Activated naive CD4-positive, alpha-beta T cell treated with anti-CD3 and anti-CD28 coated beads, Interleukin-2, amount 50 U/mL, for 24 hours (primary cell): ENCODE data around the gene ALB.

Experiments used
- H3K27ac Mint-ChIP-seq: one replicate; pipeline ENCODE4 v1.8.0; 2021; ENCODE audit warnings: mild to moderate bottlenecking, mixed read lengths
- H3K27me3 Mint-ChIP-seq: one replicate; pipeline ENCODE4 v1.8.0; 2021; ENCODE audit warnings: mixed read lengths
- H3K36me3 Mint-ChIP-seq: one replicate; pipeline ENCODE4 v1.8.0; 2021; ENCODE audit warnings: mixed read lengths
- H3K4me1 Mint-ChIP-seq: one replicate; pipeline ENCODE4 v1.8.0; 2021; ENCODE audit warnings: mixed read lengths
- H3K4me3 Mint-ChIP-seq: one replicate; pipeline ENCODE4 v1.8.0; 2021; ENCODE audit warnings: mild to moderate bottlenecking, mixed read lengths
- H3K9me3 Mint-ChIP-seq: one replicate; pipeline ENCODE4 v1.8.0; 2021; ENCODE audit warnings: mixed read lengths

The ALB gene

DNA sequence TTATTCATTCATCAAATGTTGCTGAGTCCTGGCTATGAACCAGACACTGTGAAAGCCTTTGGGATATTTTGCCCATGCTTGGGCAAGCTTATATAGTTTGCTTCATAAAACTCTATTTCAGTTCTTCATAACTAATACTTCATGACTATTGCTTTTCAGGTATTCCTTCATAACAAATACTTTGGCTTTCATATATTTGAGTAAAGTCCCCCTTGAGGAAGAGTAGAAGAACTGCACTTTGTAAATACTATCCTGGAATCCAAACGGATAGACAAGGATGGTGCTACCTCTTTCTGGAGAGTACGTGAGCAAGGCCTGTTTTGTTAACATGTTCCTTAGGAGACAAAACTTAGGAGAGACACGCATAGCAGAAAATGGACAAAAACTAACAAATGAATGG, 30.2 kb downstream of the ALB start:
- Mint-ChIP-seq H3K27me3 (peaks cover 9% of the 10 kb centered on the region), H3K9me3 (no peaks in the 10 kb centered on the region), H3K36me3 (no peaks in the 10 kb centered on the region), H3K4me3 (no peak overlapping the region), H3K27ac (no peak overlapping the region), H3K4me1 (no peaks in the 10 kb centered on the region)

DNA sequence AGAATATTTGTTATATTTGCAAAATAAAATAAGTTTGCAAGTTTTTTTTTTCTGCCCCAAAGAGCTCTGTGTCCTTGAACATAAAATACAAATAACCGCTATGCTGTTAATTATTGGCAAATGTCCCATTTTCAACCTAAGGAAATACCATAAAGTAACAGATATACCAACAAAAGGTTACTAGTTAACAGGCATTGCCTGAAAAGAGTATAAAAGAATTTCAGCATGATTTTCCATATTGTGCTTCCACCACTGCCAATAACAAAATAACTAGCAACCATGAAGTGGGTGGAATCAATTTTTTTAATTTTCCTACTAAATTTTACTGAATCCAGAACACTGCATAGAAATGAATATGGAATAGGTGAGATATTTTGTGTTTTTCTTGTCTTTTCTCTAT, 31.9 kb downstream of the ALB start, which contains the start of gene AFP:
TSS of gene AFP (plus strand) at position 238 of the 400 bp plus-strand sequence. CDS start at position 280, 42 bp downstream.
- no peaks in the 10 kb centered on the region for H3K9me3 Mint-ChIP-seq
- H3K4me1 Mint-ChIP-seq = no peaks in the 10 kb centered on the region
- peaks cover 11% of the 10 kb centered on the region for H3K27me3 Mint-ChIP-seq
- no peak within 1 kb of the TSS for H3K4me3 Mint-ChIP-seq
- H3K36me3 Mint-ChIP-seq = no peaks in the 10 kb centered on the region
- H3K27ac Mint-ChIP-seq = no peak within 1 kb of the TSS

- Mint-ChIP-seq H3K9me3 (no peaks in the 10 kb centered on the region), H3K27ac (no peak overlapping the region), H3K4me3 (no peak overlapping the region), H3K4me1 (no peaks in the 10 kb centered on the region), H3K27me3 (peaks cover 14% of the 10 kb centered on the region), H3K36me3 (no peaks in the 10 kb centered on the region)
These were observed 32.8 kb downstream of the ALB start for GRCh38 chr4:73436674-73437557.

GRCh38 chr4:73437558-73437956, 33.5 kb downstream of the ALB start:
- Mint-ChIP-seq H3K4me3 (no peak overlapping the region), H3K36me3 (no peaks in the 10 kb centered on the region), H3K9me3 (no peaks in the 10 kb centered on the region), H3K27ac (no peak overlapping the region), H3K4me1 (no peaks in the 10 kb centered on the region), H3K27me3 (peaks cover 15% of the 10 kb centered on the region)

DNA sequence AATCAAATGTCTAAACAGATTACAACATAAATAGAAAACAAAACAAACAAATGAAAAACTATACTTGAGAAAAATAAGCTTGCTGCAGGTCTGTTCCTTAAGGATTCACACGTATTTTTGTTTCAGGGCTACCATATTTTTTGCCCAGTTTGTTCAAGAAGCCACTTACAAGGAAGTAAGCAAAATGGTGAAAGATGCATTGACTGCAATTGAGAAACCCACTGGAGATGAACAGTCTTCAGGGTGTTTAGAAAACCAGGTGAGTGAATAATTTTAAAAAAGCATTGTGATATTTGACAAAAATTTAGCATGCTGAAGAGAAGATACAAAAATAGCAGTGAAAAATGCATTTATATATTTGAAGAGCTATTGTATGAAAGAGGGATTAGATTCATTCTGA, 34.0 kb downstream of the ALB start:
- no peak overlapping the region for H3K27ac Mint-ChIP-seq
- H3K9me3 Mint-ChIP-seq = no peaks in the 10 kb centered on the region
- H3K4me1 Mint-ChIP-seq = no peaks in the 10 kb centered on the region
- peaks cover 15% of the 10 kb centered on the region for H3K27me3 Mint-ChIP-seq
- H3K36me3 Mint-ChIP-seq = no peaks in the 10 kb centered on the region
- H3K4me3 Mint-ChIP-seq = no peak overlapping the region

- Mint-ChIP-seq H3K27ac (no peak overlapping the region), H3K4me1 (no peaks in the 10 kb centered on the region), H3K9me3 (no peaks in the 10 kb centered on the region), H3K4me3 (no peak overlapping the region), H3K36me3 (no peaks in the 10 kb centered on the region), H3K27me3 (peaks cover 15% of the 10 kb centered on the region)
These were observed 34.6 kb downstream of the ALB start for GRCh38 chr4:73438582-73439215.

DNA sequence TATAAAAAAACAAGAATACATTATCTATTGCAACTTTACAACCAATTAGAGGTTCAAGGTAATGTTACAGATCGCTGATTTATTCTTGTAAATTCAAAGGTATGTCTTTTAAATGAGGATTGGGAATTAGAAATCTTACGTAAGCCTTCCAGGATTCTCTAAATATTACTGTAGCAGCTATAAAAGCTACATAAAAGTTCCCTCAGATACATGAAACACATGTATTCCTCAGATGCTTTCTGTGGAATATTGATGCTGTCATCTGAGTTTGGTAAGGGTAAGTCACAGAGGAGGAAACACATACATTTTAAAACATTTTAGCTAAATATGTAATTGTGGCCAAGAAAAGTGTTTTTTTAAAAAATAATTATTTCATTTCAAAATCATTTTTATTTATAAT, 35.4 kb downstream of the ALB start:
- no peaks in the 10 kb centered on the region for H3K4me1 Mint-ChIP-seq
- H3K27me3 Mint-ChIP-seq = peaks cover 13% of the 10 kb centered on the region
- no peaks in the 10 kb centered on the region for H3K36me3 Mint-ChIP-seq

GRCh38 chr4:73439991-73440390, 35.9 kb downstream of the ALB start:
- Mint-ChIP-seq H3K4me1 (no peaks in the 10 kb centered on the region), H3K4me3 (no peak overlapping the region), H3K36me3 (no peaks in the 10 kb centered on the region), H3K9me3 (no peaks in the 10 kb centered on the region), H3K27me3 (peaks cover 13% of the 10 kb centered on the region), H3K27ac (no peak overlapping the region)

More for the DNA sequence above, 35.4 kb downstream of the ALB start:
- Mint-ChIP-seq H3K27ac (no peak overlapping the region), H3K4me3 (no peak overlapping the region), H3K9me3 (no peaks in the 10 kb centered on the region)

- H3K4me3 Mint-ChIP-seq = no peak overlapping the region
- no peak overlapping the region for H3K27ac Mint-ChIP-seq
- H3K36me3 Mint-ChIP-seq = no peaks in the 10 kb centered on the region
- H3K9me3 Mint-ChIP-seq = no peaks in the 10 kb centered on the region
- H3K27me3 Mint-ChIP-seq = peaks cover 13% of the 10 kb centered on the region
- no peaks in the 10 kb centered on the region for H3K4me1 Mint-ChIP-seq
These were observed 36.6 kb downstream of the ALB start for GRCh38 chr4:73440653-73441052.

- no peak overlapping the region for H3K4me3 Mint-ChIP-seq
- H3K27ac Mint-ChIP-seq = no peak overlapping the region
- no peaks in the 10 kb centered on the region for H3K9me3 Mint-ChIP-seq
These were observed 38.2 kb downstream of the ALB start for GRCh38 chr4:73442275-73442674.

GRCh38 chr4:73443224-73443623, 39.1 kb downstream of the ALB start:
- Mint-ChIP-seq H3K4me3 (no peak overlapping the region), H3K27ac (no peak overlapping the region), H3K36me3 (peaks cover 1% of the 10 kb centered on the region), H3K4me1 (no peaks in the 10 kb centered on the region), H3K27me3 (peaks cover 8% of the 10 kb centered on the region), H3K9me3 (no peaks in the 10 kb centered on the region)

More at GRCh38 chr4:73442275-73442674, 38.2 kb downstream of the ALB start:
- Mint-ChIP-seq H3K4me1 (no peaks in the 10 kb centered on the region), H3K27me3 (peaks cover 10% of the 10 kb centered on the region), H3K36me3 (peaks cover 1% of the 10 kb centered on the region)

DNA sequence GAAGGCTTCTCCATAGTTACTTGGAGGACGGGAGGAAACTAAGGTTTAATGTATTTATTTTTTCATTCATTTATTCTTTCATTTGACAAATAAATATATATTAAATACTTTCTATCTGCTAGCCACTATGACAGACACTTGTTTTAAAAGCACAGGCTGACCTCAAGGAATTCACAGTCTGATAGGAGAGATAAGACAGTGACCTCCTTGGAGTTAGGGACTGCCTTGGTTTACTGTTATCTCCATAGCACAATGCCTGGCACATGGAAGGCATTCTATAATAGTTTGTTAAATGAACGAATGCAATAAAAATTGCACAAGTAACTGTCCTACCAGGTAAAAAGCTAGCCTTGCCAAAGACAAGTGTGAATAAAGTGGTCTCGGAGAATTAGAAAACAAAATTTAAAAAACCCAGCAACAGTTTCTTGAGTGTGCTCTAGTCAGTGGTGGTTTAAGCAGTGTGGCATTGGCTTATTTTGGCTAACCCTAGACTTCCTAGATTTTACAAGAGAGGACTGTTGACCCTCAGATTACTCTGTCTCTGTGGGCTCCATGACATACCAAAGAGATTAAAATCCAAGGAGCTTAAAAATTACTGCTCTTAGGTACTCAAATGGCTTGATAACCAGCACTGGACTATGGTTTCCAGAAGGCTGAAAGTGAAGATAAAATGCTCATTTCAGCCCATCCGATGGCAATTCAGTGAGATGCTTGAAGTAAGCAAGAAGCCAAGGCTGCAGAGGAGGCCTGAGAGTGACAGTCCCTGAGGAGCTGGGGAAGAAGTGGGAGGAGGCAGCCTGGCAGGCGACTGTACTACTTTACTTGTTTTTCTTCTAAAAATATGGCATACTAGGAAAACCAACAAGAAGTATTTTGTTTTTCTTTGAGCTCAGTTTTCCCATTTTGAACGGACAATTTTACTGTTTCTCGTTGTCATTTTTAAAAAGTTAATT, 41.6 kb downstream of the ALB start:
- no peak overlapping the region for H3K27ac Mint-ChIP-seq
- no peaks in the 10 kb centered on the region for H3K9me3 Mint-ChIP-seq
- no peak overlapping the region for H3K4me3 Mint-ChIP-seq
- H3K4me1 Mint-ChIP-seq = no peaks in the 10 kb centered on the region
- H3K36me3 Mint-ChIP-seq = peaks cover 1% of the 10 kb centered on the region
- peaks cover 8% of the 10 kb centered on the region for H3K27me3 Mint-ChIP-seq

GRCh38 chr4:73446336-73446938, 42.4 kb downstream of the ALB start:
- Mint-ChIP-seq H3K4me3 (no peak overlapping the region), H3K36me3 (peaks cover 1% of the 10 kb centered on the region), H3K9me3 (no peaks in the 10 kb centered on the region), H3K27ac (no peak overlapping the region), H3K4me1 (no peaks in the 10 kb centered on the region), H3K27me3 (peaks cover 8% of the 10 kb centered on the region)

- Mint-ChIP-seq H3K4me1 (no peaks in the 10 kb centered on the region), H3K27me3 (peaks cover 4% of the 10 kb centered on the region), H3K36me3 (peaks cover 1% of the 10 kb centered on the region), H3K27ac (no peak overlapping the region), H3K9me3 (no peaks in the 10 kb centered on the region), H3K4me3 (no peak overlapping the region)
These were observed 43.6 kb downstream of the ALB start for GRCh38 chr4:73447671-73448070.
